Measurements from ENCODE around the gene PIAS4. TPM values are rescaled to one million over a fixed set of nuclear protein-coding genes. Genes with fewer than 3 reads are reported as not detected.
A peak's percentile ranks its signal among the peaks of the same experiment; 100 is the strongest.

Gene PIAS4
- total and polyA plus RNA-seq, 2 of the 13 experiments (the other 11 are each of a cell fraction or from before 2014, with no cell fraction given), result 9.0 to 20.1 TPM

- TF ChIP-seq NPAS2 (CRISPR knock-in tag; IDR thresholded peaks at IDR 0.05; ENCODE audit: borderline replicate concordance) (no peak), ZBTB33 (CRISPR knock-in tag; IDR thresholded peaks at IDR 0.05) (no peak), TCF7 (IDR thresholded peaks at IDR 0.05; ENCODE audit: low read depth) (no peak), ZBTB38 (CRISPR knock-in tag; IDR thresholded peaks at IDR 0.05) (peak; percentile 82), ZNF292 (CRISPR knock-in tag; IDR thresholded peaks at IDR 0.05; ENCODE audit: borderline replicate concordance, low read depth) (no peak), TAF15 (IDR thresholded peaks at IDR 0.05; ENCODE audit: low read depth, low read length, poor library complexity, severe bottlenecking) (no peak), RFX1 (IDR thresholded peaks at IDR 0.05) (no peak), SRY (CRISPR knock-in tag; IDR thresholded peaks at IDR 0.05) (no peak), ARID4A (CRISPR knock-in tag; IDR thresholded peaks at IDR 0.05; ENCODE audit: borderline replicate concordance) (no peak), NR1H2 (CRISPR knock-in tag; IDR thresholded peaks at IDR 0.05; ENCODE audit: borderline replicate concordance, low read depth) (no peak), TFE3 (CRISPR knock-in tag; IDR thresholded peaks at IDR 0.05) (no peak), ZFP1 (CRISPR knock-in tag; IDR thresholded peaks at IDR 0.05) (no peak), ZNF569 (CRISPR knock-in tag; IDR thresholded peaks at IDR 0.05; ENCODE audit: borderline replicate concordance) (no peak), SNAPC5 (CRISPR knock-in tag; IDR thresholded peaks at IDR 0.05; ENCODE audit: borderline replicate concordance) (no peak), KLF12 (CRISPR knock-in tag; IDR thresholded peaks at IDR 0.05; ENCODE audit: borderline replicate concordance) (no peak), THYN1 (CRISPR knock-in tag; IDR thresholded peaks at IDR 0.05; ENCODE audit: borderline replicate concordance, low read depth) (no peak), RBAK (CRISPR knock-in tag; IDR thresholded peaks at IDR 0.05) (no peak), ZNF343 (CRISPR knock-in tag; IDR thresholded peaks at IDR 0.05) (no peak), SKIL (CRISPR knock-in tag; IDR thresholded peaks at IDR 0.05; ENCODE audit: borderline replicate concordance) (no peak)
Observed at GRCh38 chr19:3982701-3983541, 24.6 kb upstream of the PIAS4 start (continued).

Data from HepG2 (cell line).